HepG2 (cell line): ENCODE measurements around the gene ACTN2.

Experiments used
- ARHGAP35 ChIP-seq: sonication (generic); formaldehyde crosslinking; IDR thresholded peaks from 2 replicates; pipeline ENCODE4 v1.9.0; 2022; ENCODE audit warnings: mild to moderate bottlenecking, inconsistent platforms, moderate library complexity, missing genetic modification reagents, borderline replicate concordance
- CCDC6 ChIP-seq: sonication (generic); formaldehyde crosslinking; IDR thresholded peaks from 2 replicates; pipeline ENCODE4 v1.8.1; 2022; ENCODE audit warnings: mild to moderate bottlenecking, missing genetic modification reagents, moderate library complexity
- CREB3 ChIP-seq: sonication (generic); formaldehyde crosslinking; IDR thresholded peaks from 2 replicates; pipeline ENCODE4 v1.5.0; 2020; ENCODE audit warnings: missing genetic modification reagents
- ESRRA ChIP-seq: sonication (generic); formaldehyde crosslinking; IDR thresholded peaks from 2 replicates; pipeline ENCODE4 v1.5.1; 2020; ENCODE audit warnings: mild to moderate bottlenecking, low read depth, missing genetic modification reagents
- IRF2 ChIP-seq: IDR thresholded peaks from 2 replicates; pipeline ENCODE4 v1.6.1; 2018; ENCODE audit warnings: missing genetic modification reagents, missing compliant biosample characterization
- JUN ChIP-seq: sonication (generic); formaldehyde crosslinking; IDR thresholded peaks from 2 replicates; pipeline ENCODE4 v1.4.0; 2020; ENCODE audit warnings: mild to moderate bottlenecking, missing genetic modification reagents
- MTA1 ChIP-seq: sonication (generic); formaldehyde crosslinking; IDR thresholded peaks from 2 replicates; pipeline ENCODE4 v1.4.0; 2020; ENCODE audit warnings: missing genetic modification reagents, mild to moderate bottlenecking, borderline replicate concordance
- MYC ChIP-seq: sonication (generic); formaldehyde crosslinking; IDR thresholded peaks from 2 replicates; pipeline ENCODE4 v1.9.0; 2021; ENCODE audit warnings: missing genetic modification reagents, borderline replicate concordance
- PCBP2 ChIP-seq: fragments of 200-400 bp; formaldehyde crosslinking; optimal IDR thresholded peaks from 2 replicates; pipeline ENCODE3; 2018; ENCODE audit warnings: low read length, low read depth; ENCODE audit not compliant: poor library complexity, severe bottlenecking
- SRSF9 ChIP-seq: fragments of 200-400 bp; formaldehyde crosslinking; IDR thresholded peaks from 2 replicates; pipeline ENCODE4 v1.6.1; 2018; ENCODE audit warnings: borderline replicate concordance, mild to moderate bottlenecking, low read depth, low read length; ENCODE audit not compliant: insufficient read depth, poor library complexity, severe bottlenecking
- XRCC5 ChIP-seq: fragments of 200-400 bp; formaldehyde crosslinking; optimal IDR thresholded peaks from 2 replicates; pipeline ENCODE3; 2017; ENCODE audit warnings: mild to moderate bottlenecking, low read length
- ZFP36 ChIP-seq: fragments of 150-350 bp; IDR thresholded peaks from 2 replicates; pipeline ENCODE4 v1.6.1; 2018; ENCODE audit warnings: borderline replicate concordance, low read length, low read depth; ENCODE audit not compliant: partially characterized antibody
- TF ChIP-seq, protein P1 (sequence below), 2 experiments: IDR thresholded peaks; 2 replicates each; pipeline ENCODE4 v1.6.1; 2011 to 2012; ENCODE audit warnings: low read length in 2 of 2, borderline replicate concordance in 1 of 2, low read depth in 1 of 2, mild to moderate bottlenecking in 1 of 2, moderate library complexity in 1 of 2
- TF ChIP-seq, protein P2 (sequence below): IDR thresholded peaks from 2 replicates; pipeline ENCODE4 v1.6.1; 2016; ENCODE audit warnings: mild to moderate bottlenecking

DNA sequence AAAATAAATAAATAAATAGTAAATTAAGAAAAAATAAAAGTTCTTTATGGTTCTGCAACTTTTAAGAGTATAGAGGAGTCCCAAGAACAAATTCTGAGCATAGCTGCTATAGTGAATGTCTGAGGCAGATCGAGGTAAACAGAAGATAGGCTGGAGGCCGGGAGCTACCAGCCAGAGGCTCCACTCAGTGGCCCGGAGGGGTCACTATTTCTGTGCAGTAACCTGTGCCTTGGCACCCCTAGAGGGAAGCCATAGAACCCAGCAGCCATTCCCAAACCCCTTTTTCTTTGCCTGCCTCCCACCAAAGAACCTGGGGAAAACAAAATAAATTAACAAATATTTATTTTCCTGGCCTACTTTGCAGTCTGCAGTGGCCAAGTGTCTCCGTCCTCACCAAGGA, 43.5 kb upstream of the ACTN2 start:
- no peak for TF ChIP-seq CCDC6 (CRISPR knock-in tag)
- TF ChIP-seq MYC (CRISPR knock-in tag), result no peak
- no peak for TF ChIP-seq SRSF9
- TF ChIP-seq, protein P1, sequence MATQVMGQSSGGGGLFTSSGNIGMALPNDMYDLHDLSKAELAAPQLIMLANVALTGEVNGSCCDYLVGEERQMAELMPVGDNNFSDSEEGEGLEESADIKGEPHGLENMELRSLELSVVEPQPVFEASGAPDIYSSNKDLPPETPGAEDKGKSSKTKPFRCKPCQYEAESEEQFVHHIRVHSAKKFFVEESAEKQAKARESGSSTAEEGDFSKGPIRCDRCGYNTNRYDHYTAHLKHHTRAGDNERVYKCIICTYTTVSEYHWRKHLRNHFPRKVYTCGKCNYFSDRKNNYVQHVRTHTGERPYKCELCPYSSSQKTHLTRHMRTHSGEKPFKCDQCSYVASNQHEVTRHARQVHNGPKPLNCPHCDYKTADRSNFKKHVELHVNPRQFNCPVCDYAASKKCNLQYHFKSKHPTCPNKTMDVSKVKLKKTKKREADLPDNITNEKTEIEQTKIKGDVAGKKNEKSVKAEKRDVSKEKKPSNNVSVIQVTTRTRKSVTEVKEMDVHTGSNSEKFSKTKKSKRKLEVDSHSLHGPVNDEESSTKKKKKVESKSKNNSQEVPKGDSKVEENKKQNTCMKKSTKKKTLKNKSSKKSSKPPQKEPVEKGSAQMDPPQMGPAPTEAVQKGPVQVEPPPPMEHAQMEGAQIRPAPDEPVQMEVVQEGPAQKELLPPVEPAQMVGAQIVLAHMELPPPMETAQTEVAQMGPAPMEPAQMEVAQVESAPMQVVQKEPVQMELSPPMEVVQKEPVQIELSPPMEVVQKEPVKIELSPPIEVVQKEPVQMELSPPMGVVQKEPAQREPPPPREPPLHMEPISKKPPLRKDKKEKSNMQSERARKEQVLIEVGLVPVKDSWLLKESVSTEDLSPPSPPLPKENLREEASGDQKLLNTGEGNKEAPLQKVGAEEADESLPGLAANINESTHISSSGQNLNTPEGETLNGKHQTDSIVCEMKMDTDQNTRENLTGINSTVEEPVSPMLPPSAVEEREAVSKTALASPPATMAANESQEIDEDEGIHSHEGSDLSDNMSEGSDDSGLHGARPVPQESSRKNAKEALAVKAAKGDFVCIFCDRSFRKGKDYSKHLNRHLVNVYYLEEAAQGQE (IDR thresholded peaks at IDR 0.05; ENCODE audit: borderline replicate concordance in 1 of 2, low read depth in 1 of 2, low read length in 2 of 2), result no peak
- no peak for TF ChIP-seq CREB3
- no peak for TF ChIP-seq MTA1 (CRISPR knock-in tag)
- no peak for TF ChIP-seq ARHGAP35 (CRISPR knock-in tag)
- no peak for TF ChIP-seq ESRRA
- TF ChIP-seq ZFP36, result no peak
- no peak for TF ChIP-seq IRF2
- TF ChIP-seq XRCC5, result no peak
- TF ChIP-seq, protein P2, sequence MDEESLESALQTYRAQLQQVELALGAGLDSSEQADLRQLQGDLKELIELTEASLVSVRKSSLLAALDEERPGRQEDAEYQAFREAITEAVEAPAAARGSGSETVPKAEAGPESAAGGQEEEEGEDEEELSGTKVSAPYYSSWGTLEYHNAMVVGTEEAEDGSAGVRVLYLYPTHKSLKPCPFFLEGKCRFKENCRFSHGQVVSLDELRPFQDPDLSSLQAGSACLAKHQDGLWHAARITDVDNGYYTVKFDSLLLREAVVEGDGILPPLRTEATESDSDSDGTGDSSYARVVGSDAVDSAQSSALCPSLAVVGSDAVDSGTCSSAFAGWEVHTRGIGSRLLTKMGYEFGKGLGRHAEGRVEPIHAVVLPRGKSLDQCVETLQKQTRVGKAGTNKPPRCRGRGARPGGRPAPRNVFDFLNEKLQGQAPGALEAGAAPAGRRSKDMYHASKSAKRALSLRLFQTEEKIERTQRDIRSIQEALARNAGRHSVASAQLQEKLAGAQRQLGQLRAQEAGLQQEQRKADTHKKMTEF (CRISPR knock-in tag), result no peak
- TF ChIP-seq JUN (CRISPR knock-in tag), result no peak
- no peak for TF ChIP-seq PCBP2
